GM19452 (cell line): Measurements from ENCODE around the gene ADGRB2.

Experiments
- ATAC-seq: cut with Tn5 transposase; IDR thresholded peaks from one replicate; pipeline ENCODE4 v1.9.1; 2021; ENCODE audit not compliant: unreplicated experiment

Gene ADGRB2

DNA sequence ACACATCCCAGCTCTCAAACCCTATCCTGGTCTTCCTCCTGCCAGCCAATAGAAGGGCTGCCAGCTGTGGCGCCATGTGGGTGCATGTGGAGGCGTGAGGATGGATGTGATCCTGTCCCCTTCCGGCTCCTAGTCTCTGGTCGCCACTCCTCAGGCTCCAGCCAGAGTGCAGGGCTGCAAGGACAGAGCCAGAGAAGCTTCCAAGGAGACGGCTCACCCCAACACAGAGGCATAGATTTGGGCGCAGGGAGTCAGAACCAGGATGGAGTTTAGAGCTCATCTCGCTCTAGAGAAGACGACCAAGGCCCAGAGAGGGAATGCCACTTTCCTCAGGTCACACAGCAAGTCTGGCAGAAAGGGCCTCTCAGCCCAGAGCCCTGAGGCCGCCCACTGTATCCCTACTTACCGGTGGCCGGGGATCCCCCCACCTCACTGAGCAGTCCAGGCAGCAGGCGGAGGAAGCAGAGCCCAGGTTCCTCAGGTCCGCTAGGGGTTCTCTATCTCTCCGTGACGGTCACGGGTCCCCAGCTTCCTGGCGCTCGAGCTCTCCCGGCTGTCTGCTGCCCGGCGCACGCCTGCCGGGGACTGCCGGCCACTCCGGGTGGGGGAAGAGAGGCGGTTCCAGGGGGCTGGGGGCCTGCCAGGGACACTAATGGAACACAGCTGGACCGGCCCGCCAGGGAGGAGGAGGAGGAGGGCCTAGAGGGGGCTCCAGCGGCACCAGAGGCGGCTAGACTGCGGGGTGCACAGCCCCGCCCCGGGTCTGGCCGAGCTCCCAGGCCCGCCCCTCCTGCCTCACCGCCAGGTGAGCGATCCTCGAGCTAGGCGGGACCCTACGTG is 60.5 kb downstream of the ADGRB2 start, which contains the start of gene COL16A1:
COL16A1 (minus strand) TSS at position 587 of the 840 bp plus-strand sequence. CDS start 1,824 bp downstream, outside the sequence.
- ATAC-seq: no peak

DNA sequence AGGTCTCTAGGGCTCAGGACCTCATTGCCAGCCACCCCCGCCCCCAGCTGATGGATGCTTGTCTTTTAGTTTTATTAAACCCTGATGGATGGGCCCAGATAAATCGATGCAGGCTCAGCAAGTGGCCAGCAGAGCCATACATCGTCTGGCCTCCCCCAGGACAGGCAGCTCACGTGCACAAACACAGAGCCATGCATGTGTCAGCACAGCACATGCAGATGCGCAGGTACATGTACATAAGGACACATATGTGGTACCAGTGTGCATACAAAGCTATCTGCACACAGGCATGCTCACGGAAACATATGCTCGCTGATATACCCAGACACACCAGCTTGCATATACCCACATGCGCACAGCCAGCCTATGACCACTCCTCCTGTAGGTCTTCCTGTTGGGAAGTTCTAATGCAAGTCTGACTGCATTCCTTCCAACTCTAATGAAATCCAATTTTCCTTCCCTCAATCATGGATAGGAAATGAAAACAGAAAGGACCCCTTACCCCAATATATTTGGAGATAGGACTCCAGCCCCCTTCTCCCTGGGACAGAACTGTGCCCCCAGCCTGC is 61.2 kb downstream of the ADGRB2 start:
- no peak for ATAC-seq

DNA sequence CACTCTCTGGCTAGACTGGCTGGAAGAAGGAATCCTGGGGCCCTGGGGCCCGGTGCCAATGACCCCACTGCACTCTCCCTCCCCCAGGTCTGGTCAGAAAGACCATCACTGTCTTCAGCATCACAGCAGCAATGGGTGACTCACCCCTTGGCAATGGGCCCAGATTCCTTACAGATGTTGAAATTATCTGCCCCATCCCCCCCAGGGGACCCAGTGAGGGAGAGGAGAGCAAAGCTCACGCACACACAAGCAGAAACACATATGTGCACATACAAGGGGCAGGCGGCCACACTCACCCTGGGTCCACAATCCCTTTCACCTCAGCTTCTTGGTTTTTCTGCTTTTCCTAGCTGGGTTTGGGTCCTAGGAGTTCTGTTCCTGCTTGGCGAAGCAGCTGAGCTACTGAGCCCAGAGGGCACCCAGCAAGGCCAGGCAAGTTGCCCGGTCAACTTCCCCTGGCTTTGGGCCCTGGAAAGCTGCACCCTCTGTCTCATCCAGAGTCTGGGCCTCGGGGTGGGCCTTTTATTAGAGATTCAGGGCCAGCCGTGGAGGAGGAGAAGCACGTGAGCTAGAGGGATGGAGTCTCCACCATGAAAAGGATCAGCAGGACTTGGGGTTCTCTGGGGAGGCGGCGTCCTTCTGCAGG is 62.9 kb downstream of the ADGRB2 start:
- no peak for ATAC-seq

DNA sequence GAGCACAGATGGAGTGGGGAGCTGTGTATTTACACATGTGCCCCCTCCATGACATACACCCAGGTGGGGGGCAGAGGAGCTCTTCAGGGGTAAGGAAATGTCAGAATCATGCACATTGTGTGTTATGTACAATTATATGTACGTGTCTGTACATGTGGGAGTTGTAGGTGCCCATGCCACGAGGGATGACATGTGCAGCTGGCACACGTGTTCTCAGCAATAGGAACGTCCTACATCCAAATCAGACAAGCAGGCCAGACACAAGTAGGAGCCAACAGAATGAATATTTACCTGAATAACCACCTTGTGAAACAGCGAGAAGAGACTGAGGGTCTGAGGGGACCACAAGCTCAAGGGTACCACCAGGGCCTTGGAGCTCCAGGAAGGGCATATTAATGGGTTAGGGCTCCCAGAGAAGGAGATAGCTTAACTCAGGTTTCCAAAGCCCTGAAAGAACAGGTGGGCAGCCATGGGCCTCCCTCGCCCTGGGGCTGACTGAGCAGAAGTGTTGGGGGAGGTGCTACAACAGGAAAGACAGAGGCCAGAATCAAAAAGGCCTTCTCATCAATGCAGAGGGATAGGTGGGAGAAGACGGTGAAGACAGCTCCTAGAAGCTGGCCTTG is 63.6 kb downstream of the ADGRB2 start:
- no peak for ATAC-seq

DNA sequence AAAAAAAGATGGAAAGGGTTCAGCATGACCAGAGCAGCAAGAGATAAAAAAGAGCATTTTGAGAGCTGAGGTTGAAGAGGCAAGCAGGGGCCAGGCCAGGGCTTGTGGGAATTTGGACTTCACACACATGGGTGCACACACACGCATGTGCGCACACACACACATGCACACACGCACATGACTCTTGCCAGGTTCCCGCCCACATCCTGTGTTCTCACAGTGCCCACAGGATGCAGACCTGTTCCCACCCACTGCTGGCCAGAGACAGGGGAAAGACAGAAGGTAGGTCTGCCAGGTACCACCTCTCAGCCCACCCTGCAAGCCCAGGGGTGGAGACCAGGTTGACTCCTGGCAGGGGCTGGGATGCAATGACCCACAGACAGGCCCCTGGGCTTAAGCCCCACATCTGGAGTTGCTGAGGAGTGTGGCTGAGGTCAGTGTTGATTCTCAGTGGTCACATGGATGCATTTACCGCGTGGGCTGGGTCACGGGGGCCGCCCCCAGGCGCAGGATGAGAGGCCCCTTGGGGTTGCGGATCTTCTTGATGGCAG is 64.7 kb downstream of the ADGRB2 start:
- no peak for ATAC-seq

DNA sequence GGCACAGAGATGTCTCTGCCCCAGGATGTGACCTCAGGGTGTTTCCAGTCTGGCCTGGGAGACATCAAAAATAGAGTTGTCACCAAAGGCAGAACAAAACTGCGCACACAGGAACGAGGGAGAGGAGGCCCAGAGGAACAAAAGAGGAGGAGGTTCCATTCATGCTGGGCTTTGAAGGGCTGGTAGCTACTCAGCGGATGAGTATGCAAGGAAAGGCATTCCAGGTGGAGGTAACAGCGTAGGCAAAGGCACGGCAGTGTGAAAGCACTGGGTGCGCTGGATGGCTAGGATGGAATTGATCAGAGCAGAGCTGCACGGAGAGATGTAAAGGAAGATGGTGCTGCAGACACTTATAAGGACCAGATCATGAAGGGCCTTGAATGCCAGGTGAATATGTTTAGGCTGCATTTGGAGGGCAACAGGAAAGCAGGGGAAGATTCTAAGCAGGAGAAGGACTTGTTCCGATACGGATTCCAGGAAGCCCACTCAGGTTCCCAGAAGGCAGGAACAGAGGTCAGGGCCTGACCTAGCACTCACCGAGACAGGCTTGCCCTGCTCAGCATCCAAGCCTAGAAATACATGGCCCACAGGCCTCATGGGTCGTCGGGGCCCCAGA is 66.7 kb downstream of the ADGRB2 start:
- no peak for ATAC-seq

DNA sequence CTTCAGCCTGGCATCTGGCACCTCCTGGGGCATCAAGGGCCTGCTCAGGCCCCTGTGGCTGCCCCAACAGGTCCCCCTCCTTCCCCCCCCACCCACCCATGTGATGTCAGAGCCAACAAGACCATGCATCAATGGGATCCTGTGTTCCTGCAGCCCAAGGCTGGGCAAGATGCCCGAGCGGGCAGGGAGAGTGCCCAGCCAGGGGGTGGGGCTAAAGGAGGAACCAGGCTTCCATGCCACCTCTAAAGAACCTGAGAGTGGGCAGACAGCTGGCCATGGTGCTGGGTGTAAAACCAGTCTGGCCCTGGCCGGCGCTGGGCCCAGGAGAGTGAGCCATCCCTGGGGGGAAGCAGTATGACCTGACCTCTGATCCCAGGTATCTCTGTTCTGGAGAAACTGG is 67.9 kb downstream of the ADGRB2 start:
- ATAC-seq: no peak

DNA sequence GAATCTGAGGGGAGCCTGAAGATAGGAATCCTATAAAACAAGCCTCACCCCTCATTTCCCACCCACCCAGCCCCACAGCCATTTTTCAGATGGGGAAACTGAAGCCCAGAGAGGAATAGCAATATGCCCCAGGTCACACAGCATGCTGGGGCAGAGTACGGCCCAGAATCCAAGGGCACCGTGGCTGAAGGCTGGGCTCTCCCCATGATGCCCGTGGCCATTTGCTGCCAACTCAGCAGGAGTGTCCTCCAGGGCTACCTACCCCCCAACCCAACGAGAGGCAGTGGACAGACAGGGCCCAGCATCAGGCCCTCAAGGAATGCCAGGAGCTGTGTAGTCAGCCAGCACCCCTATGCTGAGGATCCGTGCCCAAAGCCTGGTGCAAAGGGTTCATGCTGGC is 68.8 kb downstream of the ADGRB2 start:
- ATAC-seq: no peak

DNA sequence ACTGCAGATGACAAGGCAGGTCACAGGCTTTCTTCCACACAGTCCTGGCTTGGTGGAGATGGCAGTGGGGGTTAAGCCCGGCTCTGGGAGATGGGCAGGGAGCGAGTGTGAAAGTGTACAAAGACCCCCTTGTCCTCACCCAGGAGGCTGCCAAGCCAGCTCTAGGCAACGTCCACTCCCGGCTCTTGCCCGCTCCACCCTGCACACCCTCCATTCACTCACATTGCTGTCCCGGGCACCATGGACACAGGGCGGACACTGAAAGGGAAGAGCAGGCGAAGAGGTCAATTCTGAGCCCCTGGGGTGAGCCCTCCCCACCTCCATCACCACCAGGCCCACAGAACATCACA is 69.2 kb downstream of the ADGRB2 start:
- no peak for ATAC-seq

DNA sequence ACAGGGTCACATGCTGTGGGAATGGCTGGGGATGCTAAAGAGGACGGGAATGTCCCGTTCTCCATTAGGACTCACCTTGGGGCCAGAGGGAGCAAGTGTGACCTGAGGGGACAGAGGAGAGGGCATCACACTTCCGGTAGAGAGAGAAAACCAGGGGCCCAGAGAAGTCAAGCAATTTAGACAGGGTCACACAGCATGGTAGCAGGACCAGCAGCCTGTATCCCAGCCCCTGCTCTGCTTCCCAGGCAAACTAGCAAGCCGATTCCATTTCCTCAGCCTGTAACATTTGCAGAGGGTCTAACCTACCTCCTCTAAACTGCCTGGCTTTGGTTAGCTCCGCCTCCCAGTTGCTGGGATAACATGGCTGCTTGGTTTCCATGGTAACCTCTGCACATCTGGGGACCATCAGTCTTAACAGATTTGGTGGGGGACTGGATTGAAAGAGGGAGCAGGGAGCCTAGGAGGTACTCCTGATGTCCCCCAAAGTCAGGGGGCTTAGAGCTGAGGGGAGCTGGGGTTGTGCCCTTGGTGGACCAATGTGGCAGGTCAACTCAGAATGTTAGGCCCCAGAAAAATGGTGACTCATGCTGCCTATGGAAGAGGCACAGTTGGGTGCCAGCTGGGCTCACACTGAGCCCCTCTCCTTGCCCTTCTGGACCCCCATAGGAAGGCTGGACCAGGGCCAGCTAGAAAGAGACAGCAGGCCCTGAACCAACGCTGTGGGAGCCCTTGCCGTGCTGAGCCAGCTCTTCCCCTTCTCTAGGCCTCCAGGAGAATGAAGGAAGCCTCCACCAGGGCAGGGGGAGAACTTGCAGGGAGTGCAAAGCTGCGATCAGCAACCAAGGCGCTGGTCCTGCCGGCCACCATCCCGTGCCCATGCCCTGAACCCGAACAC is 69.8 kb downstream of the ADGRB2 start:
- no peak for ATAC-seq

DNA sequence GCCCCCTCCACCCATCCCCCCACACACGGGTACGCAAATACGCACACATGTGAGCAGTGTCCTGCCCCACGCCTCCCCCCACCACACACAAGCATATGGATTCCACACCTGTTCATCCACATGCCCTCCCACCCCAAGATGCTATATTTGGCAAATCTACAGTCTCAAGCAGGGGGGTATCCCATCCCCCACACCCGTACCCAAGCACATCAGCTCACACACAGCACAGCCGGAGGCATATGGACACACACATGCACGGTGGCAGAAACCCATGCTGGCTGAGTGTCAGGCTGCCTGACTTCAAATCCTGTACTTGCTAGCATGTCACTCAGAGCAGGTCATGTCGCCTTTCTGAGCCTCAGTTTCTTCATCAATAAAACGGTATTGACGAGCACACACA is 70.9 kb downstream of the ADGRB2 start:
- ATAC-seq: no peak

DNA sequence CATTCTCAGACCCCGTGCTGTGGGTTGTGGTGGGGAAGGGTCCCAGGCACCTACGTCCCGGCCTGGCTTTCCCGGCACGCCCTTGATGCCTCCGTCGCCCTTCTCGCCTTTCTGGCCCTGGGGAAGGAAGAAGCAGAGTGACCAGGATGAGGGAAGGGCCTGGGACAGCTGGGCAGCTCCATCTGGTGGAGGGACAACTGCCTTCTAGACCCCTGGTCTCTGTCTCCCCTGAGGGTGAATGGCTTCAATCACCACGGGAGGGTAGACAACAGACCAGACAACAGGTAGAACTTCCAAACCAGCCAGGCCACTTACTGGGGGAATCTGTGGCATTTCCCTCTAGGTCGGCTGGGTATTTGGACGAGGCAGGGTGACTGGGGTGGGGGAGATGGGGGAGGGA is 72.2 kb downstream of the ADGRB2 start:
- no peak for ATAC-seq

DNA sequence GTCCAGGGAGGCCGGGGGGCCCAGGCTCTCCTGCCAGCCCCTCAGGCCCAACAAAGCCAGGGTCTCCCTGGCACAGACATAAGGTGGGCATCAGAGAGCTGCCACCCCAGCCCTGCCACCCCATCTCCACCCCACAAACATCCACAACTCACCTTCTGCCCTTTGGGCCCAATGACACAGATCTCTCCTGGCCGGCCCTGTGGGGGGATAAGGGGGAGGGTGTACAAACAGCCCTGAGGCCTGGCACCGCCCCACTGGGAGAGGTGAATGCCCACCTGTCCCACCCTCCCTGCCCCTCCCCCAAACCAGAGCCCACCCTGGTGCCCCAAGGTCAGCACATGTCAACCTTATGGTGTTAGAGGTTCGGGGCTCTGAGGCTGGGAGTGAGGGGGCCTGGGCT is 72.7 kb downstream of the ADGRB2 start:
- ATAC-seq: no peak

DNA sequence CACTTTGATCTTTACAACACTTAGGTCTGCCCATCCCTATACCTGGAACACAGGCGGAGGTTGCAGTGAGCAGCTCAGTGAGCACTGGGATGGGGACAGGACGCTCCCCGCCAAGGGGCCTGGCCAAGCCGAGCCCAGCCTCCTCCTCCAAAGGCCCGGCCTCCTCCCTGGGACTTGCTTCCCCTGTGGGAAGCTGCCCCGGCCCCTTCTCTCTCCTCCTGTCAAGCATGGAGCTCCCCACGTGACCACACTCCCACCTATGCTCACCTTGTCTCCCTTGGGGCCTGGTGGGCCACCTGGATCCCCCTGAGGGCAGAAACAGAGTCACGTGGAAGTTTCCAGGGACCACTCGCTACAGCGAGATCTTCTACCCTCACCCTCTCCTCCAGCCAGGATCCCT is 73.2 kb downstream of the ADGRB2 start:
- no peak for ATAC-seq

DNA sequence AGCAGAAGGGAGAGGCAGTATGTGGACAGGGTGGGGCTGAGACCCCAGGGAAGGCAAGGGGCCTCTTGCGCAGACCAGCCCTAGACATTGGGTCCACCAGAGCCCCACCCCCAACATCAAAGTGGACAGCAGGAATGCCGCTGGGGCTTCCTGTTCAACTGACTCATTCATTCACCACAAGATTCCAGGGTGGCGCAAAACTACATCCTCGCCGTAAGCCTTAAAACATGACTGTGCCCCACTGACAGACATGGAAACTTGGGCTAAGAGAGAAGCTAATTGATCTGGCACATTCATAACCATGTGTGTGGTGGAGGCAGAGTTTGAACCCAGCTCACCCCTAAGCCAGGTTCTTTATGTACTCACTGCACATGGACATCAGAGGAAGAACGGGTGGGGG is 74.3 kb downstream of the ADGRB2 start:
- ATAC-seq: no peak

DNA sequence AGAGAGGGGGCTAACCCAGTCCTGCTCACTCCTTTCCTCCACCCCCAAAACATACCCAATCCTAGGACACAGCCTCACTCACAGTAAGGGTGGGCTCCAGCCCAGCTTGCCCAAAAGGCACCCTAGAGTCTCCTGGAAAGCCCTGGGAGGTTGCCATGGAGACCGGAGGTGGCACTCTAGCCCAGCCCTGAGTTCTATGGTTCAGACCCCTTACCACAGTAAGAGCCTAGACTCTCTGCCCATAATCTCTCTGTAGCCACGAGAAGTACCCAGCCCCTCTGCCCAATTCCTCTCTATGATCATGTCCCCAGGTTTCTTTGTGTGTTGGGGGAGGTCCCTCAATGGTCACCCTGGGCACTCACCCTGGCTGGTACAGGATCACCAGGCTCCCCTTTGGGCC is 74.8 kb downstream of the ADGRB2 start:
- no peak for ATAC-seq

DNA sequence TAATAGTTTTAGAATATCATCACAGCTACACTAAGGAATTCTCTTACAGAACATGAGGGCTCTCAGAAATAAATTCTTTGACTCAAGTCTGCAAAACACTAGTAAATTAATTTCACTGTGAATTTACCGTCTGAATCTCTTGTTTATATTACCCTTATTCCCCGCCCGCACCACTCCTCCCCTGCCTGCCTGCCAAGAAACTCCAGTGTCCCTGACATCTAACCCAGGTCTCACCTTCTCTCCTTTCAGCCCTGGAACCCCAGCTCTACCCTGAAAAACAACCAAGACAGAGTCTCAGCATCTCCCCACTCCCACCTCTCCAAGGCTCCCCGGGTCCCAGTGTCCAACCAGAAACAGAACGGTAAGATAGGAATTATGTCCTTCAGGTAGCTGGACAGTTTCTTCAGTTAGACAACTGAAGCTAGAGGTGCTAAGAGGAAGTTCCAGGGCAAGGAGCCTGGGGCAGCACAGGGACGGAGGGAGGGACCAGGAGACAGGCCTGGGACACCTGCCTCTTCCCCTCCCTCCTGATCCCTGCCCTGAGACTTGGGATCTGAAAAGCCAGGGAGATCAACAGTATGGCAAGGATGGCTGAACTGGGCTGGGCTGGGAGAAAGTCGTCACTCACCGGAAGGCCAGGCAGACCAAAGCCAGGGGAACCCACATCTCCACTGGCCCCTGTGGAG is 75.8 kb downstream of the ADGRB2 start:
- no peak for ATAC-seq

DNA sequence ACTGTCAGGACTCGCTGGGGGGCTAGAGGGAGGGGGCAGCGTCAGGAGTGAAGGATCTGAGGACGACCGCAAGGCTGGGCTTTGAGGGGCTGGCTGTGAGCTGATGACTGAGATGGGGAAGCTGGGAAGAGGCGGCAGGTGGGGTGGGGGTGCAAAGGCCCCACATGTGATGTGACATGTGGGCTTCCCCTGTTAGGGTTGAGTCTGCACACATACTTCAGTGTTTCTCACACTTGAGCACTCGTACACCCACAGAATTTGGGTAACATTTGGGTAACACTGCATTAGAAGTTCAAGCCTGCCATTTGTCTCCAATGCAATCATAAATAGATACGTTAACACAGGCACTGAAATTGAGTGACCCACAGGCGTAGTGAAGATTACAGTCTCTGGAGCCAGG is 76.5 kb downstream of the ADGRB2 start:
- no peak for ATAC-seq

DNA sequence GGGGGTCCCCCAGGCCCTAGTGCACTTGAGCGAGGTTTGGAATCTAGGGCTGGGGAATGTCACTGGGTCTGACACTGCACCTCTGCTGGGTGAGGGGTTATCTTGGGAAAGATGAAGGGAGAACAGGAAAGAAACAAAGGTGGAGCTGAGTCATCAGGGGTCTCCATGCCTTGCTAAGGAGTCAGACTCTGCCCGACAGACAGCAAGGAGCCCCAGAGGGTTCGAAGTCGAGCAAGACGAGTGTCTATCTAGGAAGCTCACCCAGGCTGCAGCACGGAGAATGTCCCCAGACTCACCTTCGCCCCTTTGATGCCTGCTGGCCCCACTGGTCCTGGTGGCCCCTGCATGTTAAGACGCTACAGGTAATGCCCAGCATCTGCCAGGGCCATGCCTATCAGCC is 78.3 kb downstream of the ADGRB2 start:
- ATAC-seq: no peak

DNA sequence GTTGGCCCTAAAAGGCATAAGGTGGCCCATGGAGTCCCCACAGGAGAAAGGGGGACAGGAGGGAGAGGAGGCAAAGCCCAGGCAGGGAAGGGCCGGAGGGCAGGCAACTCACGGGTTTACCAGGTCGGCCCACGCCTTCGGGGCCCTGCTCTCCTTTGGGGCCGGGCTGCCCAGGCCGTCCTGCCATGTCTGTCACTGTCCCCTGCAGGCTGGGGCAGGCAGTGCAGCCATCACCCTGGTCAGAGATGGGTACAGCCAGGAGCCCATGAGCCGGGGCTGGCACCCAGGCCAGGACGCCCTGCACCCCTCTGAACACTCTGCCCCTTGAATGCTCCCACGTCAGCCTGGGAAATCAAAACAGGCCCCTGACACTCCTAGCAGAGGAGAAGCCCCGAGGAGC is 80.1 kb downstream of the ADGRB2 start:
- ATAC-seq: no peak
